Measurements from ENCODE around the gene AURKB.
"Not testable (repeated sequence)": the region's sequence is repeated elsewhere in the genome, so short reads cannot be mapped to it uniquely, and the experiment has no call there.

AURKB gene

DNA sequence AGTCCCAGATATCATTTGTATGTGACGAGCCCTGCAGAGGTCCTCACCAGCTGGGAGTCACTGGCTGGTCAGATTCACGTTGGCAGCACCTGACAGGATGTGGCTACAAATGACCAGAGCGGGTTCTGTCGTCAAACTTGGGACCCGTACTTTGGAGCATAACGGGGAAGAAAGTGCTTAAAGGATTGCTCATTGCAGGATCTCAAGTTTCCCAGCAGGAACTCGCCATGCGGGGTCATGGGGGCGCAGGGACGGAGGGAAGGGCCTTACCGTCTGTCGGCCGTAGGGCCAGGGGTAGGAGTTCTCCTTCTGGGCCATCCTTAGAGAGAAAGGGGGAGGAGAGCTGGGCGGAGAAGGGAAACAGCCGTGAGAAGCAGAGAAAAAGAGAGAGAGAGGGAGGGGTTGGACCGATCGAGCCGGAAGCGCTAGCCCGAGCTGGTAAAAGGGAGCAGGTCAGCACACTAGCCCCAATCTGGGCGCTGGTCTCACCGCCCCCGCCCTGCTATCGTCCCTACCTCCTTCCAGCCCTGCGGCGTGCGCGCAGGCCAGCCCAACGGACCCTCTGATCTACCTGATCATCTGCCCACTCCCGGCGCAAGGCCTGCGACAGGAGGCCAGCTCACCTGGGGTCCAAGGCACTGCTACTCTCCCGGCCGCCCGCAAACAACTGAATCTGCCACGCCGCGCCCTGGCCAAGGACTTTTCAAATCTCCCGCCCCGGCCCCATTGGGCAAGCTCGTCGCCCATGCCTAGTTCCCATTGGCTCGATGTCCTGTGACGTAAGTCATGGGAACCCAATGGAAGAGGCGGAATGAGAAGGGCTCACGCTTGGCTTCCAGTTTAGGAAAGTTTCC is at the start of gene AURKB:
Gene AURKB, minus strand, starts transcription at position 669 of the 854 bp plus-strand sequence. Its CDS starts 351 bp downstream, at position 318.
- DNase-seq = peak; percentile 68

DNA sequence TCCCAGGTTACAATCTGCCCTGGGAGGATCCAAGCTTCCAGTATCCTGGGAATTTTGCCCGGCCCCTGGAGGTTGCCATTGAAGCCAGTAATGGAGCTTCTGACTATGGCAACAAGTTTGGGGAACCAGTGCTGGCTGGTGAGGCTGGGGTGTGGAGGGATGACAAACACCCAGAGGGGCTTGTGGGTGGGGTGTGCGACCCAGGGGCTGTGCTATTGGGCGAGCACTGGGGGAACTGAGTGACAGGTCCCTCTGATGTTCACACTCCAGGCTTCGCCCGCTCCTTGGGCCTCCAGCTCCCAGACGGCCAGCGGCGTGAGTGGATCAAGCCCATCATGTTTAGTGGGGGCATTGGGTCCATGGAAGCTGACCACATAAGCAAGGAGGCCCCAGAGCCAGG is 47.4 kb upstream of the AURKB start:
- DNase-seq = no peak

GRCh38 chr17:8256691-8257090 is 46.3 kb upstream of the AURKB start:
- no peak for DNase-seq

DNA sequence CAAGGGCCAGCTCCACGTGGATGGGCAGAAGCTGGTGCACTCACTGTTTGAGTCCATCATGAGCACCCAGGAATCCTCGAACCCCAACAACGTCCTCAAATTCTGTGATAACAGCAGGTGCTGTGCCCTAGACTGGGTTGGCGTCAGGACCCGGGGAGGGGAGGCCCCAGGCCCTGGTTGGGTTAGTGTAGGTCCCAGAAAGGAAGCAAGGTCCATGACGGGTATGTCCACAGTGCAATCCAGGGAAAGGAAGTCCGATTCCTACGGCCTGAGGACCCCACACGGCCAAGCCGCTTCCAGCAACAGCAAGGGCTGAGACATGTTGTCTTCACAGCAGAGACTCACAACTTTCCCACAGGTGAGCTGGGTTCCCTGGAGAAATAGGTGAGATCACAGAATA is 45.9 kb upstream of the AURKB start:
- DNase-seq = no peak

DNA sequence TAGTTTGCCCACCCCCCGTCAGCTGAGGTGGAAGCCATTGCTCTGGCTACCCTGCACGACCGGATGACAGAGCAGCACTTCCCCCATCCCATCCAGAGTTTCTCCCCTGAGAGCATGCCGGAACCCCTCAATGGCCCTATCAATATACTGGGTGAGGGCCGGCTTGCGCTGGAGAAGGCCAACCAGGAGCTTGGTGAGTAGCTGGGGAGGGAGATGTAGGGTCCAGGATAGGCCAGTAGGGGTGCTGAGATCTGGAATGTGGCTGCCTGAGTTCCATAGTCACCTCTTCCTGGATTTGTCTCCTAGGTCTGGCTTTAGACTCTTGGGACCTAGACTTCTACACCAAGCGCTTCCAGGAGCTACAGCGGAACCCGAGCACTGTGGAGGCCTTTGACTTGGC is 45.1 kb upstream of the AURKB start:
- no peak for DNase-seq

DNA sequence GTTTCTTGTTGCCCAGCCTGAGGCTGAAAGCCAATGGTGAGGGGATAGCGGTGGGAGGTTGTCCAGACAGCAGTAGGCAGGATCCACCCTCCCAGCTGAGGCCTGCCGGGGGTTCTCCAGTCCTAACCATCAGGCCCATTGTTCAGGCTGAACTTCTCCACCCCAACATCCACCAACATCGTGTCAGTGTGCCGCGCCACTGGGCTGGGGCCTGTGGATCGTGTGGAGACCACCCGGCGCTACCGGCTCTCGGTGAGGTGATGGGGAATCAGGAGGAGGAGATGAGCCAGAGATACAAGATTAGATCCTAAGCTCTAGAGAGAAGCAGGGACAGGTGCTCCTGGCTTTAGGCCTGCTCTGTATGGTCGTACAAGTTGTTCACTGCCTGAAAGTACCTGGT is 44.5 kb upstream of the AURKB start:
- no peak for DNase-seq

DNA sequence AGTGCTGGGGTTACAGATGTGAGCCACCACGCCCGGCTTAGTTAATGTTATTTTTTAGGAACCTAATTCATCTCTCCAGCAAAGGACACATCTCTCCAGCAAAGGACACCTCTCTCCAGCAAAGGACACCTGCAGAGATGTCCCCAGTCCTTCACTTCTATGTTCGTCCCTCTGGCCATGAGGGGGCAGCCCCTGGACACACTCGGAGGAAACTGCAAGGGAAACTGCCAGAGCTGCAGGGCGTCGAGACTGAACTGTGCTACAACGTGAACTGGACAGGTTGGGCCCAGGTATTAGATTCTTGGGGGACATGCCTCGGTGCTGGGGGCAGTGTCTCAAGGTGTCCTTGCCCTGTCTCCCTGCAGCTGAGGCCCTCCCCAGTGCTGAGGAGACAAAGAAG is 43.4 kb upstream of the AURKB start:
- DNase-seq = no peak

- not testable (repeated sequence) for DNase-seq
These were observed 41.0 kb upstream of the AURKB start for GRCh38 chr17:8251411-8251810.

GRCh38 chr17:8249621-8250500 is 39.5 kb upstream of the AURKB start:
- DNase-seq = no peak

DNA sequence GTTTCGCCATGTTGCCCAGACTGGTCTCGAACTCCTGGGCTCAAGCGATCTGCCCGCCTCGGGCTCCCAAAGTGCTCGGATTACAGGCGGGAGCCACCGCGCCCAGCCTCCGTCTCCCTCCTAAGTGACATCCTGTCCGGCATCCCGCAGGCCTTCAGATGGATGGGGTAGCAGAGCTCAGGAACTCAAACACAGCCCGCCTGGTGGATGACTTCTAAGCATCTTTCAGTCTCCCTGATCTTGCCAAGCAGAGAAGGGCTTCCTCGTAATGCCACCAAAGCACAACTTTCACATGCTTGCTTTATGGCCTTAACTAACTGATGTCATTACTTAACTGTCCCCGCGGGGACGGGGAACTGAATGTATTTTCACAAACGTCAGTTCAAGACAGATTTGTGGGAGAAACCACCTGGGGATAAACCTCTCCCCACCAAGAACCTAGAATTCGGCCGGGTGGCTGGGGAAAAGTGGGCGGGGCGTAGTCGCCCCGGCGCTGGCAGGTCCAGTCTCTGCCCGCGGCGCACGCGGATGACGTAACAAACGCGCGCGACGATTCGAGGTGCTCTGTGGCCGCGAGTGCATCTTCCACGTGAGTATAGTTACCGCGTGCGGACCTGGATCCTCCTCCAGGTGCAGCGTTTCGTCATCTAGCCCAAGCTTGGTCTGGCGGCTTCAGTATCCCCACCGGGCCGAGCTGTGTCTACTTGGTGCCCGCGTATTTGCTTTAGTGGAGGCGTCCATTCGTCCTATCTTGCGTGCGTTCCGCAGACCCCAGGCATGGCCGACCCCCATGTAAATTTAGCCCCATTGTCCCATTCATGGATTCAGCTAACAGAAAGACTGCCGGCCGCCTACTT is 38.6 kb upstream of the AURKB start, which contains the start of gene PFAS:
Gene PFAS, plus strand, starts transcription at position 539 of the 857 bp plus-strand sequence. CDS start 4,649 bp downstream, outside the sequence.
- DNase-seq = peak; percentile 61

GRCh38 chr17:8244768-8245167 is 34.4 kb upstream of the AURKB start:
- DNase-seq = no peak

DNA sequence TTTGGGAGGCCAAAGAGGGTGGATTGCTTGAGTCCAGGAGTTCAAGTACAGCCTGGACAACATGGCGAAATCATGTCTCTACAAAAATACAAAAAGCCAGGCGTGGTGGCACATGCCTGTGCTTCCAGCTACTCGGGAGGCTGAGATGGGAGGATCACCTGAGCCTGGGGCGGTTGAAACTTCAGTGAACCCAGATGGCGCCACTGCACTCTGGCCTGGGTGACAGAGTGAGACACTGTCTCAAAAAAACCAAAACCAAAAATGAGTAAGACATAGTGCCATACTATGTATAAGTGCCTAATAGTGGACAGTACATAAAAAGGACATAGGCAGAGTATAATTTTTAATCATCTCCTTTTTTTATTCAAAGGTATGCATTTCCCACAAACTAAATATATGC is 33.5 kb upstream of the AURKB start:
- DNase-seq = no peak

DNA sequence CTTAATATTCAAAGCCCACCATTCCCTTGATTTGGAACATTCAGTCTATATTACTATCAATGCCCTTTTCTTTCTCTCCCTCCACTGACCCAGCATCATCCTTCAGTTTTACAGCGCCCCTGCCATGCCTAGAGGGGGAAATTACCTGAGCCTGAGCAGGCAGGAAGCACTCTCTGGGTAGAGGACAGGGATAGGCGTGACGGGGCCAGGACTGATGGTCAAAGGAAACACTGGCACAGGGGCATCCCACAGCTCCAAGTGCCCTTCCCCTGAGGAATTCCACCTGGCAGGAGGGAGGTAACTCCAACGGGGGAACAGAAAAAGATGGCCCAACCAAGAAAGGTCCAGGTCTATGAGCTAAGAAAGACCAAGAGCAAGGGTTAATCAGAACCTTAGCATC is 27.5 kb upstream of the AURKB start:
- DNase-seq = no peak

DNA sequence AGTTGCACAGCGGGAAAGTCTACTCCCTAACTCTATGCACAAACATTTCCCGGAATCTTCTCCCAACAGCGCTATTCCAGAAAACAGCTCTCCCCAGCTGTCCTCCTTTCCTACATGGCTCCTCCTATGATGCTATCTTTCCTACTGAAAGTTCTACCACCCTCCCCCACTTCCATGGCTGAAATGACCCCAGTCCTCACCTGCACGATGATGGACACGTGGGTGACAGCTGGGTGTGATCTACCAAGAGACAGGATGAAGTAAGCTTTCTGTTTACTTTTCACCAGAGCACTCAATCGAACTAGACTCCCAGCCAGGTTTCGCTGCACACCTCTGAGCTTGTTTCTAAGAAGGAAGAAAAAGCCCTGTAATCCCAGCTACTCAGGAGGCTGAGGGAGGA is 26.8 kb upstream of the AURKB start:
- no peak for DNase-seq

DNA sequence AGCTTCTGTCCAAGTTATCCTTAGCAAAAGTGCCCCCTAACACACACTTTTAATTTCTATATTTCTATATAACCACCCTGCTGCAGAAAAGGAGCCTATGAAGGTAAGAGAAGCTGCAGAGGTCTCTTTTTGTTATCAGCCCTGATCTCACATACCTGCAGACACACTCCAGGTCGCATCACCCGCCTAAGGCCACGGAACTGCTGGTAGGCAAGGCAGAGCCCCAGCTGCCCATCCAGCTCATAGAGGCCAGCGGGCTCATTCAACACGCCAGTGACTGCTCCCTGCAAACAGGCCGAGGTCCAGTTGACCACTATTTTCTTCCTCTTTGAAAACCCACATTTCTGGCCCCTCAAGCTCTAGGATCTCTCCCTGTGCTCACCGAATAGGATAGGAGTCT is 25.3 kb upstream of the AURKB start:
- no peak for DNase-seq

DNA sequence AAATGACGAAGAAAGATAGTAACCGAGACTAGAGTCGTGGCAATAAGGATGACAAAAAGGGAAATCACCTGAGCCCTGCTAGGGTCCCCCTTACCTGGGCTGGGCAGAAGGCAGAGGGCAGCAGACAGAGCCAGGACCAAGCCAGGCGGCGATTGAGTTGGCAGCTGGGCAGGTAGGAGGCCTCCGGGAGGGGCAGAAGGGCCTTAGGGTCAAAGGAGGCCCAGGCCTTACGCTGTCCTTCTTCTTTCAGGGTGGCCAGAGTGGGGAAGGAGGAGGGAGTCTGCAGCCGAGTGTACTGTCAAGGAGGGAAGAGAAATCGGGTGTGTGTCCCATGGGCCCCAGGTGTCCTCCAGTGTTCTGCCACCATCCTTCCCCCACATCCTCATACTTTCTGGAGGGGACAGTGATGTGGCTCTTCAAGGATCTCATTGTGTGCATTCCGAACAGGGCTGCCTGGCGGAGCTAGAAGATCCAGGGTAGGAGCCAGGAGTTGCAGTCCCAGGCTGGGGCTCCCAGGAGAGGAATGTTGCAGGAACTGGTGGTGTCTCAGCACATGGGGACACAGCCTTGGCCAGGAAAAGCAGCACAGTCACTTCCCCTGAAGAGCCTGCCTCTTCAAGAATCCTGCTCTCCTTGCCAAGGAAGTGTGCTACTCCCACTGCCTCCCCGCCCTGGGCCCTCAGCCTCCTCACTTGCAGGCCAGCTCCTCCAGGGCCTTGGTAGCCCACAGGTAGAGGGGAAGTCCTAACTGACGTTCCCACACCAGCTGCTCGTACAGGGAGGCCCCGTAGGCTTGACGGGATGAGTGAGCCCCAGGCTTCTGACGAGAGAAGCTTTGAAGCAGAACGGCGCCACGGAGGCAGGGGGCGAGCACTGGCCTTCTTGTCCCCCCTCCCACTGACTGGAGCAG is 24.2 kb upstream of the AURKB start:
- no peak for DNase-seq

DNA sequence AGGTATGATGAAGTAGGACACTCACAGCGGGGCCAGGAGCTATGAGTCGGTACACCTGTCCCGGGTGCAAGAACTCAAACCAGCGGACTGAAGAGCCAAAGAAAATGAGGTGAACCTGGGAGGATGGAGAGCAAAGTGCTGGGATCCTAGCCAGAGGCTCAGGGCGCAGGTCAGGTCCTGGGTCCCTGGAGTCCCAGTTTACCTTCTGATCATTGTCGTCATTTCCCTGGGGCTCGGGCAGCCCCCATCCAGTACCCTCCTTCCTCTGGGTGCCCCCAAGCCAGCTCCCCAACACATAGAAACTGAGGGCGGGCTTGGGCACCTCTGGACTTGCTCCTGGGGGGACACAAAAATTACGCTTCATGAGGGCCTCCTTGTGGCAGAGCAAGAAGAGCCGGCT is 21.3 kb upstream of the AURKB start:
- DNase-seq = no peak

- no peak for DNase-seq
These were observed 16.8 kb upstream of the AURKB start for GRCh38 chr17:8227238-8227581.

- DNase-seq = no peak
These were observed 16.3 kb upstream of the AURKB start for GRCh38 chr17:8226536-8227237.

DNA sequence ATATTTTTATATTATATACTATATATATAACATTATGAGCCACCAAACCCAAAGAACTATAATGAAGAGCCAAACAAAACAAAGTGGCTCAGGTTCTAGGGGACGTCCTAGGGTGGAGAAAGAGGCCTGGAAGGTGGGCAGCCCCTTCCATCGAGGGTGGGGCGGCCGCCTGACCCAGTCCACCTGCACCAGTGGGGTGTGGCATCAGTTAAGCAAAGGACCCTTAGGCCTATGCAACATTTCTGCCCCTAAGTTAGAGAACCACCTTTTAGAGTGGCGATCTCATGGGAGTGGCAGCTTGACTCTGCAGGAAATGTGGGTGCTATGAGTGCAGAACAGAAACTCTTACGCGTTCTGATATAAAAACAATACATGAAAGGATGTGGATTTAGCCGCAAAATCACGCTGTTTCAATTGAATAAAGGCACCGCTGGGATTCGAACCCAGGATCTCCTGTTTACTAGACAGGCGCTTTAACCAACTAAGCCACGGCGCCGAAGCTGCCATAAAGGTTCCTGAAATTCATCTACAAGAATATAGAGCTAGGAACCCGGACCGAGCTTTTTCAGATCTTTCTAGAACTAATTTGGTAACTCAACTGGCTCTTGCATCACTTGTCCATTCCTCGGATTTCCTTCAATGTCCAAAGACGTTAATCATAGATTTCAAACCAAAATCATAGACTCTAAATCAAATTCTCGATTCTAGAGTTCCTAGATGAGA is 15.6 kb upstream of the AURKB start:
- DNase-seq = no peak
